Measurements from ENCODE around the gene SLC43A2.

Gene SLC43A2

DNA sequence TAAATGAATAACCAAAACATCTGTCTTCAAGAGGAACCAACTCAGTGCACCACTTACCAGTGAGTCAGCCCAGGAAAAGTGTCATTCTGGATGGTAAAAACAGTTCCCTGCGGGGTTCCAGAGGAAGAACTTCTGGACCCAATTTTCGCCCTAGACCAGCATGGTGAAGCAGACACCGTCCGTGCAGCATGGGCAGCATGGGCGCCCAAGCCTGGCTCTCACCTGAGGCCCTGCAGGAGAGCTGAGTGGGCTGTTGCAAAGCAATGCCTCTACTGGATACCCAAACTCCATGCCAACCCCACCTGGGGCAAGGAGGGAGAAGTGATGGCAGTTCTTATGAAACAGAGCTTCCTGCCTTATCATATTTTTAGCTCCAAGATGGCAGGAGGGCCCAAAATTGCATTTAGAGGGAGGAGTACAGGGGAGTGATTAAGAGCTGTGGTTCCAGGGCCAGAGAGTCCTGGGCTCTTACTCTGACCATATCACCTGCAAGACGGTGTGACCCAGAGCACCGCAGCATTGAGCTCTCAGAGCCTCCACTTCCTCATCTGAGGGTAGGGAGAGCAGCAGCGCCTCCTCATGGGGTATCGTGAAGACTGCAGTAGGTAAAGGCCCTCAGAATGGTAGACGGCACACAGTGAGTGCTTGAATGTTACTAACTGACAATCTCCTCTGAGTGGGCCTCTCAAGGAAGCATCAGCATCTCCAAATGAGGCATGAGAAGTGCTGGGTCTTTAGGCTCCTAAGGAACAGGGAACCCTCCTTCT, 95.6 kb downstream of the SLC43A2 start:
- peak; percentile 69 for DNase-seq

DNA sequence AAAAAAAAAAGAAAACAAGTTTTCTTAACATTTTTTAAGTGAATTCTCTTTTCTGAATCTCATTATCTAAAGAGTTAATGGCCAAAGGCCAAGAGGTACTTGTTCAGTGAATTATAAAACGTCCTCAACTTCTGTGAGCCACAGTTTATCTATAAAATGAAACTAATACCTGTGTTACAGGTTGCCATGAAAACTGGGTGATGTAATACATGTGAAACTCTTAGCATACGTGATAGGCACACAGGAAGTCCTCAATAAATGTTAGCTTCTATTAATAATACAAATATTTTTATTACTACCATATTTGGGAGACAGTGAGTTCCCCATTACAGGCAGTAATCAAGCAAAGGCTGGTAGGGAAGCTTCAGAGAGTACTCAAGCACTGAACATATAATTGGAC, 98.8 kb downstream of the SLC43A2 start:
- no peak for DNase-seq

DNA sequence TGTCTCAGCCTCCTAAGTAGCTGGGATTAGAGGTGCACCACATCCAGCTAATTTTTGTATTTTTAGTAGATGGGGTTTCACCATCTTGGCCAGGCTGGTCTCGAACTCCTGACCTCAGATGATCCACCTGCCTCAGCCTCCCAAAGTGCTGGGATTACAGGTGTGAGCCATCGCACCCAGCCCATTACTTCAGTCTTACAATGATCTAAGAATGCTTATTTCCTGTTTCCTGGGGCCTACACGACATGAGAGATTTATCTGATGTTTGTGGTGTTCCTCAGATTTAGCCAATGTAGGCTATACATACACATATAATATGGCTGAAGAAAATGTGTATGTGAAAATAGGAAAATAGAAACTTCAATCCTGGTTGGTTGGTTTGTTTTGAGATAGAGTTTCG, 101.8 kb downstream of the SLC43A2 start:
- peak; percentile 41 for DNase-seq

DNA sequence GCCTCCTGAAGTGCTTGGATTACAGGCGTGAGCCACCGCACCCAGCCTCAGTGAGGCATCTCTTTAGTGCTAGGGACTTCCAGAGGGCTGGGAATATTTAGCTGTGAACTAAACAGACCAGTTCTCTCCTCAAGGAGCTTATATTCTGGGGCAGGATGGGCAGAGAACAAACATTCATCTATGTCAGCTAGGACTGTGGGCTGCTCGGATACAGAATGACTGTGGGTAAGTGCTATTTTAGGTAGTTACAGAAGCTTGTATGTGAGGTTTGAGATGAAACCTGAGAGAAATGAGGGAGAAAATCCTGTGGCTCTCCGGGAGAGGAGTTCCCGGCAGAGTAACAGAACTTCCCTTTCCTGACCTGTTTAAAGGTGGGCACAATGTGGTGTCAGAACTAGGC, 106.0 kb downstream of the SLC43A2 start:
- no peak for DNase-seq

DNA sequence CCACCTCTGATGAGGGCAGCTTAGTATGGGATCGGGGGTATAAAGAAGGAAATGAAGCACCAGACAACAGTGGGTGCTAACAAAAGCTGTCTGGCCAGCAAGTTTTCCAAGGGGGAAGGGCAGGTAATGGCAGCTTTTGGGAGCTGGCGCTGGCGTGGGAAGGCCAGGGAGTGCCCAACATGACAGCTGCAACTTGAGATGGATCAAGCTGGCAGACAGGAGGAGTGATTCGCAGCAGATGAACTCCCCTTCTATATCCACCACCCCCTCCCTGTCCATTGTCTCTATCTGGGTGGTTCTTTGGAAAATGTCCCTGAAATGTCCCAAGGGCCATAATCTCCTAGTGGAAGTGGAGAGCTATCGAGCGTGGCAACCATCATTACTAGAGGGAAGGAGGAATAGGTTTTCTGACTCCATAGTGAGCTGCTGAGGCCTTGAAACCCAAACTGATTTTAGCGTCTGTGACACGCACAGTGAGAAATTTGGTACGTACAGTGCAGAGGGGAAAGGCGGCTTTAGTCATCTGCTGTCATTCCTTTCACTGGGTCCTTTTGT, 107.5 kb downstream of the SLC43A2 start:
- DNase-seq: no peak

DNA sequence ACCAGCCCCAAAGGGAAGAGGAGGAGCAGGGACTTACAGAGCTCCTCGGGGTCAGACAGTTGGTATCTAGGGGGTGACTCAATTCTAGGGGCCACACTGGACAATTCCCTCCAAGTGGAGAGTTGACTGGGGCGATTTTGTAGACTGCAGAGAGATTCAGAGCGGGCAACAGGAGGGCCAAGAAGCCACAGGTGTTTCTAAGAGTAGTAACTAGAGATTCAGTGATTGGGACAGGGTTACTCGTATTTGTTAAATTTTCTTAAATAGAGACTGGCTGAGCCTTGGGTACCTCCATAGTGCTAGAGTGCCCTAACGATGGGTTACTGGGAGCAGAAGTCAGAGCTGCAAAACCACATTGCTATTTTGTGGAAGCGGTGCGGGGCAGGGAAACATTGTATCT, 109.0 kb downstream of the SLC43A2 start:
- no peak for DNase-seq

Data from hematopoietic multipotent progenitor cell treated with erythropoietin and hydrocortisone succinate and interleukin-3 and kit ligand, for 6 days (in vitro differentiated cells).